IMR-90 (cell line): ENCODE measurements around the gene DHRS3.

Source experiments
- BHLHE40 ChIP-seq: fragments of 150-350 bp; IDR thresholded peaks from 2 replicates; pipeline ENCODE4 v1.6.1; 2016; ENCODE audit warnings: mild to moderate bottlenecking, low read depth, low read length
- CEBPB ChIP-seq: IDR thresholded peaks from 2 replicates; pipeline ENCODE4 v1.6.1; 2012; ENCODE audit warnings: low read depth, low read length, improper control_type of control experiment
- CTCF ChIP-seq: conservative IDR thresholded peaks from 2 replicates; pipeline ENCODE4 v1.5.1; 2012; ENCODE audit warnings: mild to moderate bottlenecking, low read depth, low read length, improper control_type of control experiment
- MAZ ChIP-seq: IDR thresholded peaks from 2 replicates; pipeline ENCODE4 v1.6.1; 2012; ENCODE audit warnings: low read depth, mild to moderate bottlenecking, low read length, improper control_type of control experiment, moderate library complexity, borderline replicate concordance
- MXI1 ChIP-seq: IDR thresholded peaks from 2 replicates; pipeline ENCODE4 v1.6.1; 2012; ENCODE audit warnings: low read depth, mild to moderate bottlenecking, low read length, moderate library complexity, borderline replicate concordance
- POLR2A ChIP-seq: IDR thresholded peaks from 2 replicates; pipeline ENCODE4 v1.6.1; 2012; ENCODE audit warnings: mild to moderate bottlenecking, low read depth, low read length
- RAD21 ChIP-seq: IDR thresholded peaks from 2 replicates; pipeline ENCODE4 v1.6.1; 2012; ENCODE audit warnings: low read length, improper control_type of control experiment
- RFX5 ChIP-seq: IDR thresholded peaks from 2 replicates; pipeline ENCODE4 v1.8.0; 2012; ENCODE audit warnings: low read depth, mild to moderate bottlenecking, low read length, moderate library complexity
- USF2 ChIP-seq: fragments of 150-350 bp; IDR thresholded peaks from 2 replicates; pipeline ENCODE4 v1.6.1; 2017; ENCODE audit warnings: mild to moderate bottlenecking, antibody characterized with exemption, low read length, low read depth

DNA sequence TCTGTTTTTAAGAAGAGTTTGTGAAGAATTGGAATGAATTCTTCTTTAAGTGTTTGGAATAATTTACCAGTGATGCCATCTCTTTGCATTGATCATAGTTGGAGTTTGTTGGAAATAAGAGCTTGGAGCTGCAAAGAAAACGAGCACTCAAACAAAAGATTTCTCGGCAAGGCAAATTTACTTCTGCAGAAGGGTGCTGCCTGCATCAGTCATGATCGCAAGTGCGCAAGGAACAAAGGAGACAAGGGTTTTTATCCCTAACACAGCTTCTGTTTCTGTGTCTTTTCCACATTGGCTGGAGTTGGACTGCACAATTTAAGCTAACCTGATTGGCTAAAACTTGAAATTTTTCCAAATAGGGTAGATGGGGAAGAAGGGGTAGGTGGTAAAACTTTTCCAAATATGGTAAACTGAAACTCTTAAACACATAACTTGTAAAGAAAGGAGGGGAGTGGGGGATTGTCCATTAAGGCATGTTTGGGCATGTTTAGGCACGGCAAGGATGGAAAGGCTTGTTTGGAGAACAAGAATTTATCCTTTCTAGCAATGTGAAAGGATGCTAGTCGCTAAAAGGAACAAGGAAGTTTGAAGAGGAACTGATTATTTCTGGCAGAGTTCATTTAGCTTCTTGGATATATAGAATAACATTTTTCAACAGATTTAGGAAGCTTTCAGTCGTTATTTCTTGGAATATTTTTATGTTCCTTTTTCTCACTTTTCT is 22.4 kb upstream of the DHRS3 start:
- TF ChIP-seq CTCF (no peak), RAD21 (no peak), POLR2A (no peak), USF2 (no peak), RFX5 (no peak), MAZ (no peak), BHLHE40 (no peak), CEBPB (no peak), MXI1 (no peak)
